Measurements from ENCODE around the gene ARHGAP21.
A peak's percentile ranks its signal among the peaks of the same experiment; 100 is the strongest.
"Not testable (repeated sequence)": the region's sequence is repeated elsewhere in the genome, so short reads cannot be mapped to it uniquely, and the experiment has no call there.

Gene ARHGAP21

DNA sequence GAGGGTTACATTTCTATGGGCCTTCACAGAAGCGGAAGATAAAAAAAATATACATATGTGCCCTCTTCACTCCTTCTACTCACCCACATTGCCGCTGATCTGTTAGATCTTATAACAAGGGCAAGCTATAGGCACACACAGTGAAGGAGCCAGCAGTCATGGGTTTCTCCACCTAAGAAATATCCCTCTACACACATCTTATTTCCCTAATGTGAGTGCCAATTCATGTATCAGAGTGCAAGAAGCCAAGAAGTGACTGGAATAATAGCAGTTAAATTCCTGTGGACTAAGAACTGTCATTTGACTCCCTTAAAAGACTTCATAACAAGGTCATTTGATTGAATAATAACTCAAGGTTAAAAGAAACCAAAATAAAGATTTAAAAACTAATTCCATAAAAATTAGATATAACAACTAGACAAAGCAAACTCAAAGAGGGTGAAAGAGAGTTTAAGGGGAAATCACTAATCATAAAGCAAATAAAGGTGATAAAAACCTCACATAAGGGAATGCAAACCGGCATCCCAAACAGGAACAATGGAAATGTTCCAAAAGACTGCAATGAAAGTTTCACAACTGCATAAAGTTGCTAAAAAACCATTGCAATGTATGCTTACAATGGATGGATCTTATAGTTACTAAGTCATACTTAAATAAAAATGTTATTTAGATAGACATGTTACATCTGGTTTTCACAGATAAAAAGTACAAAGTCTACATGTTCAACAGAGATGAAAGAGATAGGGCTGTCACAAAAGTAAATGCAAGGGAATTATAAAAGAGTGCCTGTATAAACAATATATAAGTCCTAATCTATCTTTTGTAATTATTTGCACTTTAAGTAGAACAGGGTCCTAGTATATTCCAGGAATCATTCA, 42.8 kb downstream of the ARHGAP21 start:
- no peak for DNase-seq

DNA sequence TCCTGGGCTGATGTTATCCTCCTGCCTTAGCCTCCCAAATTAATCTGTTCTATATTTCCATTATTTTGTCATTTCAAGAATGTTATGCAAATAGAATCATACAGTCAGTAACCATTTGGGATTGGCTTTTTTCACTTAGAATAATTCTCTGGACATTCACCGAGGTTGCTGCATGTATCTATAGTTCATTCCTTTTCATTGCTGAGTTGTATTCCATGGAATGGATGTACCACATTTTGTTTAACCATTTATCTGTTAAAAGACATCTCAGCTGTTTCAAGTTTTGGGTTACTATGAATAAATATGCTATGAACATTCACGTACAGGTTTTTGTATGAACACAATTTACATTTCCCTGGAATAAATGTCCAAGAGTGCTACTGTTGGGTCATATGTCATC, 44.9 kb downstream of the ARHGAP21 start:
- no peak for DNase-seq

DNA sequence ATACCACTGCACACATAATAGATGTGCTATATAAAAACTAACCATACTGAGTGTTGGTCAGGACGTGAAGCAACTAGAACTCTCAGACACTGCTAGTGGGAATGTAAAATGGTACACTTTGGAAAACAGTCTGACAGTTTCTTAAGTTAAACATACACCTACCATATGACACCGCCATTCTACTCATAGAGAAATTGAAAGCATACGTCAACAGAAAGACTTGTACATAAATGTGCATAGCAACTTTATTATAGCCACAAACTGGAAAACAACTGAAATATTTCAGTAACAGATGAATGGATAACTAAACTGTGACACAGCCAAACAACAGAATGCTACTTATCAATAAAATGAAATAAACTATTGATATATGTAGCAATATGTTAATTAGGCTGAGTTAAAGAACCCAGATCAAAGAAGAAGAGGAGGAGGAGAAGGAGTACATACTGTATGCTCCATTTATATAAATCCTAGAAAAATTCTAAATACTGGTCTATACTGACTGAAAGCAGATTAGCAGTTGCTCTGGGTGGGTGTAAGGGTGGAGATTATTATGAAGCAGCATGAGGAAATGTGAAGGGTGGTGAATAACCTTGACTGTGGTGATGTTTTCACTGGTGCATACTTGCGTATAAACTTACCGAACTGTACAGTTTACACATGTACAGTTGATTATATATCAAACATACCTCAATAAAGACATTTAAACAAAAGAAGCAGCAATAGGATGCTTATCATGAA, 48.6 kb downstream of the ARHGAP21 start:
- no peak for DNase-seq

DNA sequence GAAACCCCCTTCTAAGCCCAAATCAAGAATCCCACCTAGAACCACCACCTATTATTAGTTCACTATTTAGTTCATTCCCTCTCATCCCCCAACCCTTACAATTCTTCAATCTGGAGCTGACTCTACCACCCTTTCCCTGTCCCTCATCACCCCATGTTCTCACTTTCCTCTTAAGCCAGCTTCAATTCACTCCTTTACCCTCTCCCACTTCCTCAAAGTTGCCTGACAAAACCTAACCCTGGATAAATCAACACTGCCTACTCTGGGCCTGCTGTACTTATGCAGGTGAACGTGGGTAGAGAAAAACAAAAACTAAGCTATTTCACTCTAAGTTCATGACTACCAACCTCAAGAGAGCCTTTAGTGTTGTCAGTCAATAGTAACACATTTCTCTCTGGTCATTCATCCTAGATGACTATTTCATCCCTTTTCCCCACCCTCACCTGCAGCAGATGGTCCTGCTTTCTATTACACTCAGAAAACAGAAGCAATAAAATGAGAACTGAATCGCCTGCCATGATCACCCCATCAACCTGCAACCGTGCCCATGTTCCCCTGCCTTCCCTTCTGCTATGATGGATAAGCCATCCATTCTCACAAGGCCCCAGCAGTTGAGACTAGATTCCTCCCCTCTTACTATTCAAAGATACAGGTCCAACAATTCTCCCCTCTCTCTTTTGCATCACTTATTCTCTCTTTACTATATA, 52.6 kb downstream of the ARHGAP21 start:
- no peak for DNase-seq

DNA sequence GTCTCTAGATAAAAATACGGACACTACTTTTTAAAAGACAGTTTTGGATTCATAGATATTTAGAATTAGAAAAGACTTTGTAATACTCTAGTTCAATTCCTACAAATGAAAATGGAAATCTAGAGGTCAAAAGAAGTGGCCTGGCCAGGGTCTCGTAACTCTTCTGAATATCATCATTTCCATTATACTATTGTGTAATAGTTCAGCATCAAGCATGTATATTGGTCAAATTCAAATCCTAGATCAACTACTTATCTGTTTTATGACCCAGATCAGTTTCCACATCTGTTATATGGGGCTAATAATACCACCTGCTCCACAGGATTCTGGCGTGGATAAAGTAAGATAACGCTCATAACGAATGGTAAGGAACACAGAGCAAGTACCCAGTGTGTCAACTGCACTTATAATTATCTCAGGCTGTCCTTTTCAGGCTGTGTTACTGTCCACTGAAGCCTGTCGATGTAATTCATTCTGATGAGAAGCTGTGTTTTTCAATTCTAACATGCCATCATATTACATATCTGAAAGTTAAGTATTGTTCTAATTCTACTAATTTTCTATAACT, 54.3 kb downstream of the ARHGAP21 start:
- DNase-seq, result no peak

DNA sequence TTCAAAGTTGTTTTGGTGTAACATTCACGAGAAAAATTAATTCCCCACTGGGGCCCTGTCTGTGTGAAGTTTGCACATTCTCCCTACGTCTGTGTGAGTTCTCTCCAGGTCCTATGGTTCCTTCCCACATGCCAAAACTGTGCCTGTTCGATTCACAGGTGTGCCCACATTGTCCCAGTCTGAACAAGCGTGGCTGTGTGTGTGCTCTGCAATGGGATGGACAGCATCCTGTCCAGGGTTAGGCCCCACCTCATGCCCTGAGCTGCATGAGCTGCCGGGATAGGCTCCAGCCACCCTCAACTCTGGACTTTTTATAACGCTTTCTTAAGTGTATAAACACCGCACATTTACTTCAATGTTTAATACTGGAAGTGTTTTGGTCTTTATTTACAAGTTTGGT, 55.4 kb downstream of the ARHGAP21 start:
- DNase-seq, result no peak

DNA sequence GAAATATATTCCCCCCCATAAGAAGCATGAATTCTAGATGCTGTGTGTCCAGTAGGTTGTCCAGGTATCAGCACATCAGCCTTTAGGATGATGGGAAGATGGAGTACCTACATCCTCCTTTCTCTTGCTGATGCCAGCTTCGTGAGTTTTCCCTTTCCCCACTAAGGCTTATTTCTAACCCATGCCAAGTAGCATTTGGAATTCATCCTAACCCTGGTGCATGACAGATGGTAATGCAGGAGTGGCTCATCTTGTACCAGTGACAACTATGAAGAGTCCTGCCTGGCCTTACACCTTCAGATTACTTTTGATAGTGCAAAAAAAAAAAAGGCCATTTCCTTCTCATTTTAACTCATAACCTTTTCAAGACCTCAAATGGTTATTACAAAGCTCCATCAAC, 58.7 kb downstream of the ARHGAP21 start:
- DNase-seq, result no peak

DNA sequence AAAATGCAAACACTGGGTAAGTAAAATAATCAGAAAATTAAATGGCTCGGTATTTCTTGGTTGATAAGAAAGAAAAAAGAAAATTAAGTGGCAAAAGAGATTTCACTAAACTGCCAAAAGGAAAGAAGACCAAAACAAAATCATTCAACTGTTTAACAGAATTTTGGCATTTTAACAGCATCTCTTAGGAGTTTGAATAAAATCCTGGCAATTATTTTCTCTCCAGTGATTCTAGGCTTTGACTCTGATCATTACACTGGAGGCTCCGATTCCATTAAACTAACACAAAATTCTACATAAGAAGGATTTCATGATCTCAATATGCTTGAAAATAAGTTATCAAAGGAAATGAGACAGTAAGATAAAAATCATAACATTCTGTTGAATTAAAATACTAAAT, 62.3 kb downstream of the ARHGAP21 start:
- no peak for DNase-seq

DNA sequence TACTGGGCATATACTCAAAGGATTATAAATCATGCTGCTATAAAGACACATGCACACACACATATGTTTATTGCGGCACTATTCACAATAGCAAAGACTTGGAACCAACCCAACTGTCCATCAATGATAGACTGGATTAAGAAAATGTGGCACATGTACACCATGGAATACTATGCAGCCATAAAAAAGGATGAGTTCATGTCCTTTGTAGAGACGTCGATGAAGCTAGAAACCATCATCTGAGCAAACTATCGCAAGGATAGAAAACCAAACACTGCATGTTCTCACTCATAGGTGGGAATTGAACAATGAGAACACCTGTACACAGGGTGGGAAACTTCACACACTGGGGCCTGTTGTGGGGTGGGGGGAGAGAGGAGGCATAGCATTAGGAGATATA, 65.4 kb downstream of the ARHGAP21 start:
- DNase-seq, result not testable (repeated sequence)

DNA sequence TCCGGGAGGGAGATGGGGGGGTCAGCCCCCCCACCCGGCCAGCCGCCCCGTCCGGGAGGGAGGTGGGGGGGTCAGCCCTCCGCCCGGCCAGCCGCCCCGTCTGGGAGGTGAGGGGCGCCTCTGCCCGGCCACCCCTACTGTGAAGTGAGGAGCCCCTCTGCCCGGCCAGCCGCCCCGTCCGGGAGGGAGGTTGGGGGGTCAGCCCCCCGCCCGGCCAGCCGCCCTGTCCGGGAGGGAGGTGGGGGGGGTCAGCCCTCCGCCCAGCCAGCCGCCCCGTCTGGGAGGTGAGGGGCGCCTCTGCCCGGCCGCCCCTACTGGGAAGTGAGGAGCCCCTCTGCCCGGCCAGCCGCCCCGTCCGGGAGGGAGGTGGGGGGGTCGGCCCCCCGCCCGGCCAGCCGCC, 67.4 kb downstream of the ARHGAP21 start:
- not testable (repeated sequence) for DNase-seq

DNA sequence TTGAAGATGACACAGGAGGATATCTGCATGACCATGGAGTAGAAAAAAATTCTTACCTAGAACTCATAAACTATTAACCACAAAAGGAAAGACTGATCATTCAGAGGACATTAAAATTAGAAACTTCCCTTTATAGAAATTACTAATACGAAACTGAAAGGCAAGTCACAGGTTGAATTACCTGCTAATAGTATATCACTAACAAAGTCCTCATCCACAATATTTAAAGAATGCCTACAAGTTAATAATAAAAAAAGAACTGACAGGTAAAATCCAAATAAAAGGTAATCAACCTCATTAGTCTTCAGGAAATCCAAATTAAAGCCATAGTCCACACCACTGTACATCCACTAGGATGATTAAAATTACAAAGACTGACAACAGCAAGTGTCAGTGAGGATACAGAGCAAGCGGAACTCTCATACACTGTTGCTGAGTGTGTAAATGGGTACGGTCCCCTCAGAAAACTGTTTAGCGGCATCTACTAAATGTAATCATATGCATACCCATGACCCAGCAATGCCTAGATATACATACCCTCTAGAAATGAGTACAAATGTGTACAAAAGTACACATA, 71.2 kb downstream of the ARHGAP21 start:
- no peak for DNase-seq

DNA sequence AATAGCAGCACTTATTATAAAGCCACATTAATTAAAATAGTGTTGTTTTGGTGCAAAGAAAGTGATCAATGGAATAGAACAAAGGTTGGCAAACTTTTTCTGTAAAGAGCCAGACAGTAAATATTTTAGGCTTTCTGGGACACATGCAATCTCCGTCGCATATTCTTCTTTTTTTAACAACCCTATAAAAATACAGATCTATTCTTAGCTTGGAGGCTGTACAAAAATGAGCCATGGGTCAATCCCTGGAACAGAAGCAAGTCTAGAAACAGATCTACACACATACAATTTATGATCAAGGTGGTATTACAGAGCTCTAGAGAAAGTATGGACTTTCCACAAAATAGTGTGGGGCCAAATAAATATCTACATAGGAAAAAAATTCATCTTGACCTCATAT, 71.8 kb downstream of the ARHGAP21 start:
- DNase-seq, result no peak

DNA sequence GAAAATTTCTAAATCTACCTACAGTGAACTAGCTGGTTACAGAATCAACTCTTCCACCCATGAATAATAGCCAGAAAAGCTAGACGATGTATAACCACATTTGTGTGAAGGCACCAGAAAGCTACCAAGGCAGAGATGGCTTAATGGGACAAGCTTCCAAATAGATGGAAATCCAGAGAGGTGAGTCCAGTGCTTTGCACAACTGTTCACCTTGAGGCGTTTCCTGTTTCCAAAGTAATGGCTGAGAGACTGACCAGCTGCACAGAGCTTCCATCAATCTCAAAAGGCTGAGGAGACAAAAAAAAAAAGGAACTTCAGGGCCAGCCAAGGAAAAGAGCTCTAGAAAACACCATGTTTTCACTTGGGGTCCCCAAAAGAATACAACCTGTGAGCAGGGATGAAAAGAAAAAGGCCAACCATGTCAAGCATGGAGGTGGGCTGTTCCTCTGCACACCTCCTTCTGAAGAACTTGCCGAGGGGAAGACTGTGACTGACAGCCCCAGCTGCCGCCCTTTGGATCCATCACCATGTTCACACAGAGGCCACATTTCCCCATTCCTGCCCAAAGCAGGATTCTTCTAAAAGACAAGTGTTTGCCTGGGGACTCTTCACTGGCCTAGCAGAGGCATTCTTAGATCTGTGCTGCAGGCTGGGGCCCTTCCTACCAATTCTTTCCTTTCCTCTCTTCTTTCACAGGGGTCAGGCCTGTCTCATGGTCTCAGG, 72.9 kb downstream of the ARHGAP21 start:
- DNase-seq, result no peak

DNA sequence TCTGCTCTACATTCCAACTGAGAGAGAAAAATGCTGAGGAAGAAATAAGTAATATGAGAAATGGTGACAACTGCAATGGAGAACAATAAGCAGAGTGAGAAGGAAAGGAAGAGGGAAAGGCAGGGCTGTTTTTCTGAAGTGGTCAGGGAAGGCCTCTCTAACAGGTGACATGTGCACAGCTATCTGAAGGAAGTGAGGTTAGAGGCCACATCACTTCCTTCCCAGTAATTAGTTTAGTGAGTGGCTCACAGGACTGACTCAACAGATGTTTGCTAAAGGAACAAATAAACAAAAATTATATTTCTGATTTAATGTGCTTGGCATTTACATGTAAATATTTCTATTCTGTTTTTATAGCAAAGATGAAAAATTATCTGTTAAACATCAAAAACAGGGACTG, 77.9 kb downstream of the ARHGAP21 start:
- DNase-seq, result peak; percentile 54

DNA sequence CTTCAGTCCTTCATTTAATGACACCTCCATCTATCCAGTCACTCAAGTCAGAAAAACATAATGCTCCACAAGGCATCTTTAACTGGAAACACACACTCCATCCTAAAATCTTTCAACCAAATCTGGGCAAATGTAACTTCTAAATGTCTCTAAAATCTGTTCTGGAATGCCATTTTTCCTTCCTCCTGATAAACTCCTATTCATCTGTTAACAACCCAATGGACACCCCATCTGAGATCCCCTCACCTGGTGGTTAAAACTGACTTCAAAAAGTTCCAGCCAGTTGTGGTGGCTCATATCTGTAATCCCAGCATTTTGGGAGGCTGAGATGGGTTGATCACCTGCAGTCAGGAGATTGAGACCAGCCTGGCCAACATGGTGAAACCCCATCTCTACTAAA, 78.7 kb downstream of the ARHGAP21 start:
- no peak for DNase-seq

DNA sequence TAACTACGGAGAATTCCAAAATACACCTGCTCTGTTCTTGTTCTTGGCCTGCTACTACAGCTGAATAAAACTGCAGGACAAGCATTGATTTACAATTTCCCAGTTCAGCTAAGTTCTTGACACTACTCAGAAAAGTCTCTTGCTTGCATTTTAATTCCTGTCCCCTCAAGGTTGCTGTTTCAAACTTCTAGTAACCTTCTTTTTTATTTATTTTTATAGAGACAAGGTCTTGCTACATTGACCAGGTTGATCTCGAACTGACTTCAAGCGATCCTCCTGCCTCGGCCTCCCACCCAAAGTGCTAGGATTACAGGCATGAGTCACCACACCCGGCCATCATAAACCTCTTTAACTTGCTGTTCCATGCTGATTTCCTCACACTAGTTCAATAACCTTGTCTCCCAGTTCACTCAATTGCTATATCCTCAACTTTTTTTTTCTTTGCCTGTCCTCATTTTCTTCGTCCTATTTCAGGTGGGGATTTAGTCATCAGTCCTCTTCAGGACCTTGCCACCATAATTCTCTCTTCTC, 79.9 kb downstream of the ARHGAP21 start:
- no peak for DNase-seq

DNA sequence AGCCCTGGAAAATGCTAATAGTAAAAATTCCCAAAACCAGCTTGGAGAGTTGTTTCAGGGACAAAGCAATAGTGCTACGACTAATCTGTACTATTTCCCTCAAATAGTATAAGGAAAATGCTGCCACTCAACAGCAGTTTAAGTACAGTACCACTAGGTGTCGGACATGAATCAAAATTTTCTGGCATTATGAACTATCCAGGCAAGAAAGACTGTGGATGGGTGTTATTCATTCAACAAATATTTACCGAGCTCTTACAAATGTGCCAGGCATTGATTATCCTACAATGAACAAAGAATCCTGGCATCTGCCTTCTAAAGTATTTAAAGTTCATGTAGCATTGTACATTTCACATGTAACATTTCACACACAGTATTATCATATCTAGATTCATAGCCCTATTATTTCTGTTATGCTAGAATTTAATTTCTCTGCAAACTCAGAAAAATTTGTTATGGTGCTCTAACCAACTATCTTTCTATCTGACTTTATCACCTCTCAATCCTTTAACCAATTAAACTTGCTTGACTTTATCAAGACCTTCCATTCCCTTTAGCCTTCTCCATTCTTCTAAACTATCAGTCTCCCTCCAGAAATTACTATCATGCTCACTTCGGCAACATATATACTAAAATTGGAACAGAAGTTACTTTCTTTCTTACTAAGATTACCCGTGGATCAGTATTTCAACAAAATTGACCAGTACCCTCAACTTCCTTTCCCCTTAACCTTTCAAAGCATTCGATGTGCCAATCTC, 80.6 kb downstream of the ARHGAP21 start:
- peak; percentile 94 for DNase-seq

DNA sequence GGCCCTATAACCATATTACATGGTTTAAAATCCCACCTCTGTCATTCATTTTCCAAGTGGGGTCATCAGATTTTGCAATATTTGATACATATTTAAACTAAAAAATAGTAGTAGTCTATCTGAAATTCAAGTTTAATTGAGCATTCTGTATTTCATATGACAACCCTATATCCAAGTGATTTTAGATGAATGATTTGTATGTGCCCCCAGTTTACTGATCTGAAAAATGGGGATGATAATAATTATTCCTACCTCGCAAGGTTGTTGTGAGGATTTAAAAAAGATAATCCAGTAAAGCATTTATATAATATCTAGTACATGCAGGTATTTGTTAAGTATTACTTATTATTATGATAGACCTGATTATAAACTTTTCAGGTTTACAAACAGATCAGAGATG, 84.6 kb downstream of the ARHGAP21 start:
- no peak for DNase-seq

DNA sequence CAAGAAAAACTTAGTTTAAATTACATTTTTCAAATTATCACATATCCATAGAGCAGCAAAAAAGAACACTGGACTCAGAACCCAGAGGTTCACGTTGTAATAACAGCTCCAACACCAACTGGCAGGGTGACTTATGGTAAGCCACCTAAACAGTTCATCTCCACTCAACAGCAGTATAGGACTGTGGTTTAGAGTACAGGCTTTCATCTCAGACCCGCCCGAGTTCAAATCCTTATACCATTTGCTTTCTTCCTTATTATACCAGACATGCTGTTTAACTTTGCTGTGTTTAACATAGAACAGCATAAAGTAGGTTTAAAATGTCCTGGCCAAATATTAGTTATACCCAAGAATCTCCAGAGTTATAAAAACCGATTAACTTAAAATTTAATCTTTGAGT, 97.9 kb downstream of the ARHGAP21 start:
- no peak for DNase-seq

DNA sequence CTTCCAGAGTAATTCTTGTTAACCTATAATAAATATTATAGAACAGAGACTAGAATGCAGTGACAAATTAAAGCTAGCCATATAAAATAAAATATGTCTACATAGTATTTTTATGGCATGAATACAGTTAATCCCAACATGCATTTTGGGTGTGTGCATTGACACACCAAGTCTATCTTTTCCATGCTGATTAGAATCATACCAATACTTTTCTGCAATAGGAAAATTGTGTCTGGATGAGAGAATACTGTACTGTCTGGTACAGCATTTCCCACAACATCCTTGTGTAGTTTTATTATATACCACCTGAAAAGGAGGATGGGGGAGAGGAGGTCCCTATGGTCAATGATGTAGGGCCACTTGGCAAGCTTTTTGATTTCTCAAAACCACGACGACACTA, 100.3 kb downstream of the ARHGAP21 start:
- no peak for DNase-seq

DNA sequence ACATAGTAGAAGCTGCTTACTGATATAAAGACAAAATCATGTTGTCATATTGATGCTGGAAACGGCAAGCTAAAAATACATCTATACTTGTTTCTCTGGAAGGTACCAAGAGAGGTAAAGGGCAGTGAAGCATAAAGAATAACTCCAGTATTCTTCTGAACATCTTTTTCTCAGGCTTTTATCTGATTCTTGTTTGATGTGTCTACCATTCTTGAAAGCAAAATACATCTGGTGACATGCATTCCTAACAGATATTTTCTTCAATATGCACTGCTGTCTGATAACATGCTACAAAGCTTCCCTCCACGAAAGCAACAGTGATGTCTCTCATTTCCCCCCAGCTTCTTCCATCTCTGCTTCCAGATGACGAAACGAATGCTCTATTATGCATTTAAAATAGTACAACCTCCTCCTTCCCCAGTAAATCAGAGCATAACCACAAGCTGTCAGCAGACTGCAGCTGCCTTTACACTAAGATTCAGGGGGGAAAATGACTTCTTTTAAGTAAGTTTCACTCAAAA, 100.8 kb downstream of the ARHGAP21 start:
- DNase-seq, result no peak

Data from DMS53 (cell line).